Activated CD4-positive, alpha-beta T cell treated with anti-CD3 and anti-CD28 coated beads, Interleukin-2, amount 10 ng/mL, durations not matched to agents 7 days and 5 days (primary cell): ENCODE data around the gene AASS. TPM values are rescaled to one million over a fixed set of nuclear protein-coding genes. Genes with fewer than 3 reads are reported as not detected.

Experiments
- total RNA-seq, 2 experiments: library from RNA; stranded (reverse); gene quantifications; one replicate each; pipeline ENCODE4 v1.2.3, GENCODE V29; 2021

AASS gene
- total RNA-seq, 2 experiments from 2014 or later: 0.62 to 0.84 TPM

Other genes with a start within 250 kb of the AASS start
- not detected for gene FEZF1, start 160.5 kb upstream of the AASS start, total RNA-seq